GM18517 (cell line): ENCODE data around the gene SIDT2.

Experiments
- ATAC-seq: cut with Tn5 transposase; IDR thresholded peaks from one replicate; pipeline ENCODE4 v1.9.1; 2021; ENCODE audit warnings: mild to moderate bottlenecking, moderate library complexity; ENCODE audit not compliant: unreplicated experiment

The SIDT2 gene

DNA sequence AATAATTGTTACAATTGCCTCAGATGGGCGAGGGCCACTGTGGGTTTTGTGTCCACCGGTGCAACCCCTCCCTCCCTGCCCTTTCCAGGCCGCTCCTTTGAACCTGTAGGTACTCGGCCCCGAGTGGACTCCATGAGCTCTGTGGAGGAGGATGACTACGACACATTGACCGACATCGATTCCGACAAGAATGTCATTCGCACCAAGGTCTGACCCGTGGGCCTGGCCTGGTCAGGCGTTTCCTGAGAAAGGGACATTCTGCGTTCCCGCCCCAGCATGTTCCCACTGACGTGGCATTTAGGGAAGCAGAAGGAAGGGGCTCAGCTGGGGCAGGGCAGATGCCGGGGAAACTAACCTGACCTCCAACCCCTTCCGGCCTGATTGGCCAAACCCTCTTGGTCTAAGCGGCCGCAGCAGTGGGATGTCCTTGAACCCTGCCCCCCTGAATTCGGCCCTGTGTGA, 10.1 kb downstream of the SIDT2 start:
- no peak for ATAC-seq

DNA sequence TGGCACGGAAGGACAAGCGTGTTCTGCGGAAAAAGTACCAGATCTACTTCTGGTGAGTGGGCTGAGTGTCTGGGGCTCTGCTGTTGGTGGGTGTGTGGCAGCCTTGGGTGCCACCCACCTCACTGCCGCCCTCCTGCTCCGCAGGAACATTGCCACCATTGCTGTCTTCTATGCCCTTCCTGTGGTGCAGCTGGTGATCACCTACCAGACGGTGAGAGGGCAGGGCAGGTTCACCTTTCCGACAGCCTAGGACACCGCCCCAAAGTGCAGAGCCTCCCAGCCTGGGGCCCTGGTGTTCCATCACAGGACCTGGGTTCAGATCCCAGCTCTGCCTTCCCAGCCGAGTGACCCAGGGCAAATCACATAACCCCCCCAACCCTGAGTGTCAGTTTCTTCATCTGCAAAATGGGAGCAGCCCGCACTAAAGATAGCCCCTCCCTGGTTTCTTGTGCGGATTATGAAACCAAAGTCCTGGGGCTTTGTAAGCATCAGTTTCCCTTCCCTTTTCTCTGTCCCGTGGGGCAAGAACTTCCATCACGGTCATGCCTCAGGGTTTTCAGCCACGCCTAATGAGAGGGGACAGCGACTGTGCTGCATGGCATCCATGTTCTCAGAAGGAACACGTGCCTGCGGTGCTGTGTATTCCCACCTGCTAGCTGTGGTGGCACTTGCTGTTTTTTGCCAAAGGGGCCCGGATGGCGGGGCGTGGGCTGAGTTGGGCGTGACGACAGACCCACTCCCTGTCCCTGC, 10.8 kb downstream of the SIDT2 start:
- no peak for ATAC-seq

GRCh38 chr11:117189941-117190544, 11.5 kb downstream of the SIDT2 start:
- ATAC-seq: no peak

GRCh38 chr11:117191680-117192400, 13.3 kb downstream of the SIDT2 start:
- ATAC-seq: no peak

DNA sequence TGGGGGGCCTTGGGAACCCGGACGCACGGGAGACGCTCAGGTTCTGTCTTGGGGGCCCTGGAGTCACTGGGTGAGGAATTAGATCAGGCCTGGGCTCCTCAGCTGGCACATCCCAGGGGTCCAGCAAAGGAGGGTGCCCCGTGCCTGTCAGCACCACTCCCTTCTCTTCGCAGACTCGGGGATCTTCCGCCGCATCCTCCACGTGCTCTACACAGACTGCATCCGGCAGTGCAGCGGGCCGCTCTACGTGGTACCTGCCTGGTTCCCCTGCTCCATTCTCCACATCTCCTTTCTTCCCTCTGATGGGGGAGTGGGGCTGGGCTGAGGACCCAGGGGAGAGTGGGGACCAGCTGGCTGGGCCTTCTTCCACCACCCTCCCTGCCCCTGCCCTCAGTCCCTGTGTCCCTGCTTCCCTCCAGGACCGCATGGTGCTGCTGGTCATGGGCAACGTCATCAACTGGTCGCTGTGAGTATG, 13.9 kb downstream of the SIDT2 start:
- no peak for ATAC-seq

DNA sequence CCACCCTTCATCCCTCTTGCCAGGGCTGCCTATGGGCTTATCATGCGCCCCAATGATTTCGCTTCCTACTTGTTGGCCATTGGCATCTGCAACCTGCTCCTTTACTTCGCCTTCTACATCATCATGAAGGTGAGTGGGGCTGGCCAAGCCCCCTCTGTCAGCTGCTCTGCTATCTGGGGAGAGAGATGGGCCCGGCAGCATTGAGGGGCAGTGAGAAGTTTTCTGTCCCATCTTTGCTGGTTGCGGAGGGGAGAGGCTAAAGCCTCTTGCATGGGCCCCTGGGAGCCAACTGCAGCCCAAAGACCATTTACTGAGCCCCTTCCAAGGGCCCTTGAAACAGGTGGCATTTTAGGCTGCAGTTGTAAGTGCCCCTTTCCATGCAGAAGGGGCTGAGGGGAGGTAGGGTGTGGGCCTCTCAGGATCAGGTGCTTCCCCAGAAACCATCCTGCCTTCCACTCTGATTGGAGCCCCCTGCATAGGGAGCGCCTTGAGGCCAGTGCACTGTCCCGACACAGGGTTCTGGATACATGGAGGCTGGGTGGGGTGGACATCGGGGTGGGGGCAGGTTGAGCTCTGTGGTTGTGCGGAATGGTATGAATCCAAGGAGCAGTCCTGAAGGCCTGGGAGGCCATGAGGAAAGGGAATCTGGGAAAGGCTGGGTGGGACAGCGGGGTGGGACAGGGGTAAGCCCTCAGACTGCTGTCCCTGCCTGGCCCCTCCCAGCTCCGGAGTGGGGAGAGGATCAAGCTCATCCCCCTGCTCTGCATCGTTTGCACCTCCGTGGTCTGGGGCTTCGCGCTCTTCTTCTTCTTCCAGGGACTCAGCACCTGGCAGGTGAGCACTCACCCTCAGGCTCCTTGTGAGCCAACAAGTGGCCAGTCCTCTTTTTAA, 14.8 kb downstream of the SIDT2 start:
- ATAC-seq: no peak

GRCh38 chr11:117194267-117194666, 15.7 kb downstream of the SIDT2 start:
- ATAC-seq: no peak

DNA sequence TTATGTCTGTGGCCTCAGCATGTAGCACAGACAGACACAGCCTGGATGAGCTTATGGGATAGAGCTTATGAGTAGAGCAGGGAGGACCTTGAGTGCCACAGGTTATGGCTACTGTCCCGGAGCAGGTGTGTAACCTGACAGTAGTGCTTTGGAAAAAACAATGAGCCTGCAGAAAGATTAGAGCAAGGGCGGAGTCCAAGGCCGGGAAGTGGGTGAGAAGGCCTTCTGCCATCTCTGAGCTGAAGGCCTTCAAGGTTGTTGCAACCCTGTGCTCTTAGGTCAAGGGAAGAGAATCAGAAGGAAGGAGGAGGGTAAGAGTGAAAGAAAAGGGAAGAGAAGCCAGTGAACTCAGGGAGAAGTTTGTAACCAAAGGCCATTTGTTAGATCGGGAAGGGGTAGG, 16.7 kb downstream of the SIDT2 start:
- no peak for ATAC-seq

DNA sequence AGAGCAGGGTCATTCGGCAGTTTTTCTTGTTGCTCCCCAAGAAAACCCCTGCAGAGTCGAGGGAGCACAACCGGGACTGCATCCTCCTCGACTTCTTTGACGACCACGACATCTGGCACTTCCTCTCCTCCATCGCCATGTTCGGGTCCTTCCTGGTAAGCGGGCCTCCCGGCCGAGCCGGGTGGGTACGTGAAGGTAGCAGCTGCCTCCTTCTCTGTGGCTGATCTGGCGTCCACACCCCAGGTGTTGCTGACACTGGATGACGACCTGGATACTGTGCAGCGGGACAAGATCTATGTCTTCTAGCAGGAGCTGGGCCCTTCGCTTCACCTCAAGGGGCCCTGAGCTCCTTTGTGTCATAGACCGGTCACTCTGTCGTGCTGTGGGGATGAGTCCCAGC, 17.2 kb downstream of the SIDT2 start:
- no peak for ATAC-seq

GRCh38 chr11:117197006-117197405, 18.5 kb downstream of the SIDT2 start:
- ATAC-seq: no peak

DNA sequence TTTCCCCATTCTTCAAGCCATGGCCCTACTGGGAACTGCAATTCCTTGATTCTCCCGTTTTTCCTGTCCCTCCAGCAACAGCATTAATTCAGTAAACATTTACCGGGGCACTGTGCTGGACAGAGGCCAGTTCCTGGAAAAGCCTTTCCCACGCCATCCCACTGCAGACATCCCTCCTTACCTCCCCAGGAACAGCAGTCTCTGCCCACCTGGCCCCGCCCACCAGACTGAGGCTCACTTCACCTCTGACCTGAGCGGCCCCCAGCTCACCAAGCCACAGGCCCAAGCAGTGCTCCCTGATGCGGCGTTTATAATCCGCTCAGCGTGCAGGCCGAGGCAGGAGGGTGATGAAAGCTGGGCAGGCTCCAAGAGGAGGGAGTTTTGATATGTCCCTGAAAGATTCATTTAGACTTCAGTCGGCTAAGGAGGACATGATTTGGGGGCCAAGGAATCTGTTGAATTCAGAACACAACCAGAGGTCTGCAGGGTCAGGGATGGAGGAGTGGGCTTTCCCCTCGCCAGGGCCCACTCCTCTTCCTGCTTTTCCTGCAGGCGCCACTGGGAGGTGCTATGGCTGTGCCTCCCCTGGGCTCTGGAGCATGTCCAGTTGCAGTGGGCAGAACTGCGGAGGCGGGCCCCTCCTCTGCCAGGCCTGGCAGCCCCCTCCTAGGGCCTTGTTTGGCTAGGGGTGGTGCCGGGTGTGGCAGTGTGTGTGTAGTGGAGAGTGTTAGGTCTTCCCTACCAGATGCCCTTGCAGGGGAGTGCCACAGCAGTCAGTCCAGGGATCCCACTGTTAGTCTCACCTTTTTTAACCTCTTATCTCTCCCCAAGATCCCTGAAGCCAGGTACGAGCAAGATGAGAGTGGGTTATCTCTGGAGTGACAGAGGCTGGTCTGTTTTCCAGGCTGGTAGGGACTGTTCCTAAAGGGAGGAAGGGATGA, 19.2 kb downstream of the SIDT2 start:
- no peak for ATAC-seq

DNA sequence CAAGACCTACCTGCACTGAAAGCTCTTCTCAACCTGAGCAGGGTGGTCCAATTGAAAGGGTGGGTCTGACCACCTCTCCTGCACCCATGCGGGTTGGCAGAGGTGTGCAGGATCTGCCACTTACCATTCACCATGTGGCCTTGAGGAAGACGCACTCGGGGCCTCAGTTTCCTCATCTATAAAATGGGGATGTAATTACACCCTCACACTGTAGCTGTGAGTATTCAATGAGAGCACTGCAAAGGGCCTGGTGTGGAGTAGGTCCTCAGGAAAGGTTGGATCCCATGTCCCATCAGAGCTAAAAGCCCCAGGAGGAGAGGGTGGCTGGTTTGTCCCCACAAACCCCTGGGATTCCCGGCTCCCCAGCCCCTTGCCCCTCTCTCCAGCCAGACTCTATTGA, 20.1 kb downstream of the SIDT2 start:
- no peak for ATAC-seq

DNA sequence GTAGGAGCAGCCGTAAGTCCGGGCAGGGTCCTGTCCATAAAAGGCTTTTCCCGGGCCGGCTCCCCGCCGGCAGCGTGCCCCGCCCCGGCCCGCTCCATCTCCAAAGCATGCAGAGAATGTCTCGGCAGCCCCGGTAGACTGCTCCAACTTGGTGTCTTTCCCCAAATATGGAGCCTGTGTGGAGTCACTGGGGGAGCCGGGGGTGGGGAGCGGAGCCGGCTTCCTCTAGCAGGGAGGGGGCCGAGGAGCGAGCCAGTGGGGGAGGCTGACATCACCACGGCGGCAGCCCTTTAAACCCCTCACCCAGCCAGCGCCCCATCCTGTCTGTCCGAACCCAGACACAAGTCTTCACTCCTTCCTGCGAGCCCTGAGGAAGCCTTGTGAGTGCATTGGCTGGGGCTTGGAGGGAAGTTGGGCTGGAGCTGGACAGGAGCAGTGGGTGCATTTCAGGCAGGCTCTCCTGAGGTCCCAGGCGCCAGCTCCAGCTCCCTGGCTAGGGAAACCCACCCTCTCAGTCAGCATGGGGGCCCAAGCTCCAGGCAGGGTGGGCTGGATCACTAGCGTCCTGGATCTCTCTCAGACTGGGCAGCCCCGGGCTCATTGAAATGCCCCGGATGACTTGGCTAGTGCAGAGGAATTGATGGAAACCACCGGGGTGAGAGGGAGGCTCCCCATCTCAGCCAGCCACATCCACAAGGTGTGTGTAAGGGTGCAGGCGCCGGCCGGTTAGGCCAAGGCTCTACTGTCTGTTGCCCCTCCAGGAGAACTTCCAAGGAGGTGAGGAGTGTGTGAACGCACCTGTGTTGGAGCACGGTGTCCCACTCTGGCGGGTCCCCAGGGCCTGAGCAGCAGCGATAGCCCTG, 20.7 kb downstream of the SIDT2 start, which contains the start of gene TAGLN:
Gene TAGLN (plus strand): TSS at position 318 of the 863 bp plus-strand sequence. CDS start 3,644 bp downstream, outside the sequence.
- ATAC-seq: no peak

GRCh38 chr11:117199916-117200812, 21.6 kb downstream of the SIDT2 start:
- ATAC-seq: no peak

DNA sequence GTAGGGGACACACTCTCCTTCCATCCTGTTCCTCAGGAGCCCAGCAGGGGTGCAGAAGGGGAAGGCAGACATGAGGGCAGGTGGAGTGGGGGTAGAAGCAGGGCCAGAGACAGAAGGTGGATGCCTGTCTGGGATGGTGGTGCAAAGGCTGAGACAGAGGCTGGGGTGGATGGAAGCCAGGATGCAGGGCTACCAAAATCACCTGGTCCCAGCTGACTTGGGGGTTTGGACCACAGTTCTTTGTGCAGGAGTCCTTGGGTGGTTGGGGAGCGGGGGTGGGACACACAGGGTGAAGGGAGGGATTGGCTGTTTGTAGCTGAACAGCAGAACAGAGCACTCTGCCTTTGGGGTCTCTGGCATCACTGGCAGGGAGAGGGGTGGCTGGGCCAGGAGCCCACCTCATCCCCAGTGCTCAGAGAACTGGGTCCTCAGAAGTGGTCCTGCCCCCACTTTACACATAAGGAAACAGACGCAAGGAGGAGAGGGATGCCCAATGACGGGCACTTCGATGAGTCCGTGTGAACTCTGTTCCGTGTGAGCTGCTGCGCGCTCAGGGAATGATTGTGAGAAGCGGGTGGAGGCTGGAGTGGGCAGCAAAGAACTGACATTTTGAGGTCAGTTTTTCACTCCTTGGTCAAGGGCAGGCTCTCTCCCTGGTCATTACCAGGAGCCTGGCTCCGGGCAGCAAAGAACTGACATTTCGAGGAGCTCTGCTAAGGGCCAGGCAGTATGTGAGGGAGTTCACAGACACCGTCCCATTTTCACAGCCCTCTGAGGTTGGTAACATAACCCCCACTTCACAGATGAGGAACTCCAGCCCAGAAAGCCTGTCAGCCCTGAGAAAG, 22.5 kb downstream of the SIDT2 start:
- ATAC-seq: no peak

DNA sequence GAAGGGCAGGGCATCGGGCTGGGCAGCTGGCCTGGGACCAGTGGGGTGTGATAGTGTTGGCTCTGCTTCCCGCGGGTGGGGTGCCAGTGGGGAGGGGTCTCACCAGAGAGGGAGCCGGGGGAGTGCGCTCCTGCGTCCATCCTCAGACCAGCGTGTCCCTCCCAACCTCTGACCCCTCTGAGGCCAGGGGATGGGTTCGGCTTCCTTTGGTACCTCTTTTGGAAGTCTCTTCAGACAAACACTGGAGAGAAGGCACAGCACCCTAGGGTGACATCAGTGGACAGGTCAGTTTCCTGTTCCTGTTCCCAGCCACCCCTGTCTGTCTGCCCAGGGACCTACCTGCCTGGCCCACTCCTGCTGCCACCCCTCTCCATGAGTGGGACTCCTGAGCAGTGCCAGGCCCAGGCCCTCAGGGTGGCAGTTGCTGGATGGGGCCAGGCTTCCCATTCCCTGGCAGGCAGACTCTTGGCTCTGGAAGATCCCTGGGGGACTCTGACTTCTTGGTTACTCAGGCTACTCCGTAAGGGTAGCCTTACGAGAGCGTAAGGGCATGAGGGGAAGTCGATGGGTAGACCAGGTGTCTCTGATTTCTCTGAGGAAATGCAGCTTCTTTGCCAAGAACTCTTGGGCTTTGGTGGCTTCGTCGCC, 23.2 kb downstream of the SIDT2 start:
- no peak for ATAC-seq
